Glomerular visceral epithelial cell (primary cell): ENCODE measurements around the gene CACNA2D2.

Experiments used
- DNase-seq: peaks from one replicate; pipeline ENCODE4 v3.0.0-alpha.2; 2016; ENCODE audit errors: extremely low spot score

CACNA2D2 gene

GRCh38 chr3:50502225-50502583, 1.2 kb downstream of the CACNA2D2 start:
- no peak for DNase-seq

DNA sequence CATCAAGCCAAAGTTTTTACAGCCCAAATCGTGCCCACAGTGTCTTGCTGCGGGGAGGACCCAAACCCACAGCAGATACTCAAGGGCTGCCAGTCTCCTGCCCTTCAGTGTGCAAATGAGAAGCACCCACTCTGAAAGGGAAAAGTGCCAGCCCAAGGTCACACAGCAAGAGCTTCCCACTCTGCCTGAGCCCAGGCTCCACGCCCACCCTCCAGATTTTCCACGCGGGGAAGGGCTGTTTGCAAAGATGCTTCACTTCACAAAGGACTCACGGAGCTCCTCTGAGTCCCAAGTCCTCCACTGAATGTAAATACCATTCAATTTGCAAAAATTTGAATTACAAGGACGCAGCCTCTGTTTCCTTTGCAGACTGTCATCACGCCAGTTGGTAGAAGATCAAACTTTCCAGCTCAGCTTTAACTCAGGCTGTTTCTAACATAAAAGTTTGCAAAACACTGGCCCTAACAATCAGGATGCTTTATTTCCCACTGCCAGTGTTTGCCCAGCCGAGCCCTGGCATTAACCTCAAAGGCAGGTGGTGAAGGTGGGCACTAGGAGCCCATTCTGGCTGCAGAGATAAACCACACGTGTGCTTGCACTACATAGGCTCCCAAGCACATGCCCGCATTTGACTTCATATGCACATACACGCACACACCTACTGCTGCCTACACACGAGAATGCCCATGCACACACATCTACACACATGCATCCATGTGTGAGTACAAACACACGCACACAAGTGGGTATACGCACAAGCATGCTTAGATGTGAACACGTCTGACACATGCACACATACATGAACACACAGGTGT, 7.6 kb downstream of the CACNA2D2 start:
- DNase-seq = no peak

DNA sequence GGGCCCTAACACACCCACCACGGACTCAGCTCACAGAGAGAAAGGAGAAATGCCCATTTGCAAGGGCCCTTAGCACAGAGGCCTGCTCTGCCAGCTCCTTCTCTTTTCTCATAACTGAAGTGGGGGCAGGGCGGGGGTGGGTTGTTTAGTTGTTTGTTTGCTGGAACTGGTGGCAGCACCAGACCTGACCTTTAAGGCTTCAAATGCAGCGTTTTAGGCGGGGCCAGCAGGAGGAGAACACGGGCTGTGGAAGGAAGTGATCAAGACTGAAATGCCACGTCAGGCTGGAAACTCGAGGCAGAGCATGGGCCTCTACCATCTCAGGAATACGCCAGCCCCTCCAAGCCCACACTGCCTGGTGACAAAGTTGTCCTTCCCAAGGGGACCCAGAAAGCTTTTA, 9.3 kb downstream of the CACNA2D2 start:
- no peak for DNase-seq

DNA sequence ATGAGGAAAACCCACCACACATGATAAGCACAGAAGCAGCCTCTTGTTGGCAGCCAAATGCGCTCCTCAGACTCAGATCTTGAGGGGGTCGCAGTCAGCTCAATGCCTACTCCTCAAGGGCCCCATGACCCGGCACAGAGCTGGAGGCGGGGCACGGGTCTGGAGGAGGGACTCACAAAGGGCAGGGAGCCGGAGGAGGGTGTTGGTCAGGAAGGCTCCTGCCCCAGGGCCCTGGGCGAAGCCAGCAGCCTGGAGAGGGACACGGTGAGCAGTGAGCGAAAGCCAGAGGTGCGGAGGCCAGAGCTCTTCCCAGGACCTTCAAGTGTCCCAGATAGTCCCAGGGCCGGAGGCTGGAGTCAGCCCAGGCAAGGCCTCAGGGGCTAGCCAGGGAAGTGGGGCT, 9.8 kb downstream of the CACNA2D2 start:
- DNase-seq = no peak

- no peak for DNase-seq
Measured at GRCh38 chr3:50493086-50493485, 10.3 kb downstream of the CACNA2D2 start.

DNA sequence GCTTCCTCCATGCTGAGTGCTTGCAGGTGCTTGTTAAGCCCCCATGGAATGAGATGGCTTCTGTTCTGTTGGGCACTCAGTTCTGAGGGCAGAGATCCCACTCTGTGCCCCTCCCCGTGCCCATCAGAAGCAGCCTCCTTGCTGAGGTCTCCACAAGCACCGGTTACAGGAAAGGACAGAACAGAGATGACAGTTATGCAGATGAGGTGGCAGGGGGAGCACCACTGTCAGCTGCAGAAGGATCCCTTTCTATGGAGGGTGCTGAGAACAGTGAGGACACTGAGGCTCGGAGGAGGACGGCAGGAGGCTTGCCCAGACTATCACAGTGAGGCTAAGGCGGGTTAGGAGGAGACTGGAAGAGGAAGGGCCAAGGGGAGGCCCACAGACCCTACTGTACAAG, 12.4 kb downstream of the CACNA2D2 start:
- DNase-seq = no peak

DNA sequence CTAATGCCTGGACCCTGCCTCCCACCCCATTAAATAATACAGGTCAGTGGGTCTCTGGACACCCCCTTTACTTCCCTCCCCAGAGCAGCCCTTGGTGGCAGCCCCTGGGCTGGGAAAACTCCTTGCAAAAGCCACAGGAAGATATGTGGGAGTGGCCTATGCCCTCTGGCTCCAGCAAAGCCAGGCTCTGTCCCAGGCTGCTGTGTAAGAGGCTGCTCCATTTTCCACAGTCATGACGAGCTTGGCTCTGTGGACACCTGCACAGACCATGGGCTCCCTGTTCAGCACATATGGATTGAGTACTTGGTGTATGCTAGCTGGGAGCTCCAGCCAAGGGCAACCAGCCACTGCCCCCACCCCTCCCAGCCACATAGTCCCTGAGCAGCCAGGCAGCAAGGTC, 13.0 kb downstream of the CACNA2D2 start:
- no peak for DNase-seq

- DNase-seq = no peak
Measured at GRCh38 chr3:50487181-50487580, 16.3 kb downstream of the CACNA2D2 start.

GRCh38 chr3:50486219-50486888, 17.1 kb downstream of the CACNA2D2 start:
- DNase-seq = peak; percentile 15

- no peak for DNase-seq
Measured at GRCh38 chr3:50484722-50485121, 18.7 kb downstream of the CACNA2D2 start.

- no peak for DNase-seq
Measured at GRCh38 chr3:50483374-50483773, 20.1 kb downstream of the CACNA2D2 start.

DNA sequence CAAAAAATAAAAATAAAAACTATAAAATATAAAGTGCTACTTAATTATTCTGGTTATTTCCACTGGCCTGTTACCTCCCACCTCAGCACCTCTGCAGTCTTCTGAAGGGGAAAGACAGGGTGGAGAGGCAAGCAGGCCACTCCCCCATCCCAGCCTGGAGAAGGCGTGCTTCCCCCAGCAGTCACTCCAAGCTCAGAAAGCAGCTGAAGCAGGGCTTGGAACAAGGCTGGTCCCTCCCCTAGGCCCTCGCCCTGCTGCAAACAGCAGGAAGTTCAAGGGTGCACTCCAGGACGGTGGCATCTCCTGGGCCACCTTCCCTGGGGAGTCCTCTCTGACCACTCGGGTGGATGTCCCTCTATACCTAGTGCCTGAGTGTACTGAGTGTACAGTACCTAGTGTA, 21.4 kb downstream of the CACNA2D2 start:
- no peak for DNase-seq

- no peak for DNase-seq
Measured at GRCh38 chr3:50480471-50480870, 23.0 kb downstream of the CACNA2D2 start.

- DNase-seq = no peak
Measured at GRCh38 chr3:50479523-50479922, 23.9 kb downstream of the CACNA2D2 start.

- no peak for DNase-seq
Measured at GRCh38 chr3:50478671-50479260, 24.7 kb downstream of the CACNA2D2 start.

DNA sequence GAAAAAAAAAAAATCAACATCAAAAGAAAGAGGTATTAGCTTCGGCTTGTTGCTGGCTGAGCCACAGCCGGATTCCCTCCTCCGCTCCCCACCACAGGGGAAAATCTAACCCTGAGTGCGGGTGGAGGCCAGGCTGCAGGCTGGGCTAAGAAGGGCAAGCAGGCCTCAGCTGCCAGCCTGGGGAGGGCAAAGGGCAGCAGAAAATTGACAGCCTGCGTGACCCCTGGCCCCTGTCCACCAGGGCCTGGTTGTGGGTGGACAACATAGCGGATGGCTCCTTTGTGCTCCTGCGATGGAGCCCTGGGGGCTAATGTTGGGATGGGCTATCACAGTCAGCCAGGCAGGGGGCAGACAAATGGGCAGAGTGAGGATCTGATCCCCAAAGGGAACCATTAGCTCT, 25.4 kb downstream of the CACNA2D2 start:
- no peak for DNase-seq

DNA sequence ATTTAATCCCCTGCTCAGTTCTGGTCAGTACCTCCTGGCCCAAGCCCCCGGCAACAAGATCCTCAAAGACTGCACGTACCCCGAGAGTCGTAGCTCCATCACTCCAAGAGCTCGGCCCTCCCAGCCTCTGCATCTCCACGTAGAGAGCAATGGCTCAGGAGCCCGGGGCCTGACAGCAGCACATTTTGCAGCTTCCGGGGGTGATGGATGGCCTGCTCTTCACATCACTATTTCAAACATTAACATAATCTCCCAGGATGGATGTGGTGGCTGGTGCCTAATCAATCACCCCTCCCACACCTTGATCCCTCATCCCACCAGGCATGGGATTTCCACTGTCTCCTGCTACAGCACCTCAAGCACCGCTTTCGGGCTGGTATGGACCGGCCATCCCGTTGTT, 28.1 kb downstream of the CACNA2D2 start:
- no peak for DNase-seq

GRCh38 chr3:50474717-50475116, 28.7 kb downstream of the CACNA2D2 start:
- DNase-seq = no peak

GRCh38 chr3:50473768-50474167, 29.7 kb downstream of the CACNA2D2 start:
- no peak for DNase-seq

GRCh38 chr3:50472958-50473357, 30.5 kb downstream of the CACNA2D2 start:
- DNase-seq = no peak

DNA sequence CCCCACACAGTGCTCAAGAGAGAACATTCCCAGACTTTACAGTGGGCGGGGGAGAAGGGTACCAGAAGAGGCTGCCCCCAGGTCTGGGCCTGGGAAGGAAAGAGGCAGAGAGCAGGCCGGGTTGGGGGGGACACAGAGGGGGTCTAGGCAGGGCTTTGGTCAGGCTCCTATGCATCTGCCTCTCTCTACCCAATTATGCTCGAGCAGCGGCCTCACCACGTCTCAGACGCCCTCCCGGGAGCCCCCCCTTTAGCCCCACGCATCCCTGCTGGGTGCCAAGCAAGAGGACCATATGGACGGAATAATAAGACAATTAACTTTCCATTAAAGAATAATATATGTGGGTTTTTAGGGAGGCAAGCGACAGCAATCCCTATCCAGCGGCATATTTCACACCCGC, 32.8 kb downstream of the CACNA2D2 start:
- no peak for DNase-seq

- no peak for DNase-seq
Measured at GRCh38 chr3:50467919-50468318, 35.5 kb downstream of the CACNA2D2 start.

DNA sequence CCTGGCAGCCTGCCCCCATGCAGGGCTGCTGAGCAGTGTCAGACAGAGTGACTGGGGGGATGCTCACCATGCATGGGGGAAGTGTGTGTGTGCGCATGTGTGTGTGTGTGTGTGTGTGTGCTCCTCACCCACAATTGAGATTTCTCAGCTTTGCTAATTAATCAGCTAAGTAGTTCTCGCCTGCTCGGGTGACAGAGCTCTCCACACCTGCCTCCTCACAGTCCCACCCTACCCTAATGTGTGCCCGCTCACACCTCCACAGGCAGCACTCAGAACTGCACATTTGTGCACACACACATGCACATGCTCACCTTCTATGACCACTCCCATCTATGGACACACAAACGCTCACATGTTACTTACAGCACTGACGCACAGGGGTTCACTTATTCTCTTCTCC, 37.3 kb downstream of the CACNA2D2 start:
- no peak for DNase-seq
